NCI-H460 (cell line): ENCODE results near the gene GPRC5B. TPM values are rescaled to one million over a fixed set of nuclear protein-coding genes. Genes with fewer than 3 reads are reported as not detected.

Source experiments
- DNase-seq: peaks from one replicate; pipeline ENCODE4 v3.0.0-alpha.2; 2016; ENCODE audit warnings: low read depth; ENCODE audit errors: extremely low read depth
- total RNA-seq: library from RNA; depleted of rRNA; stranded (reverse); fragments of >200 nt; shearing (Covaris generic); gene quantifications from 2 replicates; pipeline ENCODE4 v1.2.3, GENCODE V29; 2014

GPRC5B gene
- total RNA-seq, 1 experiment from 2014 or later: 0.10 TPM

DNA sequence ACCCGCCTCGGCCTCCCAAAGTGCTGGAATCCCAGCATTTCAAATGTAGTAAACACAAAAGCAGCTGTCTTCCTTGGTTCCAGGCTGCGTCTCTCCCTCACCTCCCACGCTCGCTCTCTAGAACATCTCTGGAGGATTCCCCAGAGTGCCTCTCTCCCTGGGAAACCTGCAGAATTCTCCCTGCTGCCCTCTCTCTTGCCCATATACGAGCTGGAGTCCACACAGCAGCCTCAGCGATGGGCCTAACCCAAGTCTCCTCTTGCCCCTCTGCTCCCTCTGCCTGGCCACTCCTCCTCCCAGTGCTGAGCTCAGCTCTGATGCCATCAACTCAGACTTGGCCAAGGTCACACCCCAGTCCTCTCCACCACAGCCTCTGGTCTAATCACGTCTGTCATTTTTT, 10.6 kb downstream of the GPRC5B start:
- DNase-seq: no peak

DNA sequence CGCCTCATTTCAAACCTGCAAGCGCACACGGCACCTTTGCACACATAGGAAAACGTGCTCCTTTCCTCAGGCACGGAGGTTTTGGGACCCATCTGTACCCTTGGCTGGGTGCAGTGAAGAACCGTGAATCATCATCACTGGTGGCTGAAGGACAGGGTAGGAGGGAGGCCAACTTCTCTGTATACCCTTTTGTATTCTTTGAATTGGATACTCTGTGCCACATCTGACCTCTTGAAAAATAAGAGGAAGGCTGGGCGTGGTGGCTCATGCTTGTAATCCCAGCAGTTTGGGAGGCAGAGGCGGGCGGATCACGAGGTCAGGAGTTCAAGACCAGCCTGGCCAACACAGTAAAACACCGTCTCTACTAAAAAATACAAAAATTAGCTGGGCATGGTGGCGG, 11.7 kb downstream of the GPRC5B start:
- DNase-seq: no peak

DNA sequence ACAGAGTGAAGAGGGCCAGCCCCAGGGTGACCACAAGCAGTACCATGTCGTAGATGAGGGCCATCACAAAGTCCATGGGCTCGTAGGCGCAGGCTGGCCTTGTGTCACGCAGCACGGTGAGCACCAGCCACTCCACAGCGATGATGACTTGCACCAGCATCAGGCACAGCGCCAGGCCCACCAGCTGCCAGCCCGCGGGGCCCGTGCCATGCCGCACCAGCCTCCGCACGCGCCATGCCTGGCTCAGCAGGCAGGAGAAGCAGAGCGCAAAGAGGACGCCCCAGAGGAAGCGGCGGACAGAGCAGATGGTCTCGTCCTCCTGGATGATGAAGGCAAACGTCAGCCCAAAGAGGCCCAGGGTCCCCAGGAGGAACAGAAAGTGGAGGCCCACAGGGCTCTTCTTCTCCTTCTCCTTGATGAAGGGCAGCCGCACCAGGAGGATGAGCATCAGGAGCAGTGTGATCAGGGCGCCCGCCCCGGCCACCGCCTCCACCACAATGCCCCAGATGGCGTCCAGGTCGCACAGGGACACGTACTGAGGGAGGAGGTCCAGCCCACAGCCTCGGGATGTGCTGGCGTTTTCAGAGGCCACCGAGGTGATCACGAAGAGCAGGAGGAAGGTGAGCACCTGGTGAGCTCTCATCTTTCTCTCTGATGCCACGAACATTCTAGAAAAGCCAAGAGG, 12.3 kb downstream of the GPRC5B start:
- DNase-seq: no peak

GRCh38 chr16:19871721-19872120, 12.9 kb downstream of the GPRC5B start:
- no peak for DNase-seq

- DNase-seq: no peak
Measured at GRCh38 chr16:19868421-19868820, 16.2 kb downstream of the GPRC5B start.

DNA sequence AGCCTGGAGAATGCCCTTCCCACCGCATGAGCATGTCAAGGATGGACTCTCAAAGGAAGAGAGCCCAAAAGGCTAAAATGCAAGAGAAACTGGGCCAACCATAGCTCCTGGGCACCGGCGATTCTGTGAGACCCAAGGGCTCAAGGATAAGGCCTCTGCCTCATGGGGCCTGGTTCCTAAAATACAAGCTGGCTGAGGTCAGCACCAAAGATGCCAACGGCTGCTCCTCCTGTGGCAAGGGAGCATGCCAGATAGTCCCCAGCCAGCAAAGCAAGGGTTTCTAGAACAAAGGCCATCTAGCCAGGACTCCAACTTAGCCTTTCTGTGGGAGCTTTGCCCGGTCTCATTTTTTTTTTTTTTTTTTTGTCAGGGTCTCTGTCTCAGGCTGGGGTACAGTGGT, 20.1 kb downstream of the GPRC5B start:
- no peak for DNase-seq

GRCh38 chr16:19863990-19864389, 20.7 kb downstream of the GPRC5B start:
- DNase-seq: no peak

- no peak for DNase-seq
Measured at GRCh38 chr16:19861811-19862327, 22.8 kb downstream of the GPRC5B start.

GRCh38 chr16:19861133-19861532, 23.5 kb downstream of the GPRC5B start:
- DNase-seq: no peak

DNA sequence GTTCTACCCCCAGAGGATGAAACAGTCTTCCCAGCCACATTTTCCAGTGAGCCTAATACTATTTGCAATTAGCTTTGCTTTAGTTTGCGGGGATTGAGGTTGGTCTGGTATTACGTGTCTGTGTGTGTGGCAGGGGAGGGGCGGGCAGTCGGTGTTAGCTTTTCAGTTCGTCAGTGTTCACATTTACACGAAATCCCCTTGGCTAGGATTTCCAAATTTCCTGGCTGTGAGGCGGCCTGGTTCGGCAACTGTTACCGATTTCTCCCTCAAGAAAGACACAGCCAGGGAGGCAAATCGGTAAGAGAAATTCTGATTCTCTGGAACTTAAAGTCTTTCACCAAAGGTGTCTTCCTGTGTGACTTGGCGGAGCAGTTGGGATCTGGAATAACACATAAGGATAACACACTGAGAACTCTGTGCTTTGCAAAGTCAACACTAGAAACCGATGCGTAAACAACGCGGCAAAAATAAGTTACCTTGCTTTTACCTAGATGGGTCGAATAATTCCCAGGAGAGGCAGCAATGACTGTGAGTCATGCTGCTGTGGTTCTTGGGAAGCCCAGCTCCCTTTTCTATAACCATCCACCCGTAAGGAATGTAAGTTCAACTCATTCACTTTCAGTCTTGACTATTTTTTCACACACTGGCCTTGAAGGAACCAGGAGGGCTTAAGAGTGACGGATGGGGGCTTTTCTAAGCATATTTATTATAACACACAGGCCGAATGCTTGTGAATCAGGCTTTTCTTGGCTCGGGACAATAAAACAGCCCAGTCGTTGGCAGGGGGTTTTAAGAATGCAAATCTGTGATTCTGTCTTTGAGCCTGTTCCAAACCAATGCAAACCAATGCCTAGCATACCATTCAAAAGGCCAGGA, 24.2 kb downstream of the GPRC5B start:
- no peak for DNase-seq

DNA sequence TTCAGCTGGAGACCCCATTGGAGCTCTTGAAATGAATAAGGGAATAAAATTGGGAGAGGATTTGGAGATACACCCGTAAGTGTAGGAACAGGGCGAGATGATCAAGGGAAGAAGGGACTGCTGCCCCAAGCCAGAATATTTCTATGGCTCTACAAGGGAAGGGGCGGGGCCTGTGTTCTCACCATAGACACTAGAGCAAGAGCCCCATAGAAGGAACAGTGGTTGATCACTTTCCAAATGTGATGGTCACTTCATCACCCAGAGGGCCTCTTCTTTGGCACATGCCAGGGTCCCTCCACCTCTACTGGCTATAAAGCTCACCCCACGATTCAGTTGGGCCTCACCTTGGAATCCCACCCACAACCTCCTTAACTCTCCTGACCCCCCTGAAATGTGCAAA, 25.0 kb downstream of the GPRC5B start:
- DNase-seq: no peak

GRCh38 chr16:19859166-19859565, 25.5 kb downstream of the GPRC5B start:
- DNase-seq: no peak

- no peak for DNase-seq
Measured at GRCh38 chr16:19858340-19859018, 26.2 kb downstream of the GPRC5B start.

DNA sequence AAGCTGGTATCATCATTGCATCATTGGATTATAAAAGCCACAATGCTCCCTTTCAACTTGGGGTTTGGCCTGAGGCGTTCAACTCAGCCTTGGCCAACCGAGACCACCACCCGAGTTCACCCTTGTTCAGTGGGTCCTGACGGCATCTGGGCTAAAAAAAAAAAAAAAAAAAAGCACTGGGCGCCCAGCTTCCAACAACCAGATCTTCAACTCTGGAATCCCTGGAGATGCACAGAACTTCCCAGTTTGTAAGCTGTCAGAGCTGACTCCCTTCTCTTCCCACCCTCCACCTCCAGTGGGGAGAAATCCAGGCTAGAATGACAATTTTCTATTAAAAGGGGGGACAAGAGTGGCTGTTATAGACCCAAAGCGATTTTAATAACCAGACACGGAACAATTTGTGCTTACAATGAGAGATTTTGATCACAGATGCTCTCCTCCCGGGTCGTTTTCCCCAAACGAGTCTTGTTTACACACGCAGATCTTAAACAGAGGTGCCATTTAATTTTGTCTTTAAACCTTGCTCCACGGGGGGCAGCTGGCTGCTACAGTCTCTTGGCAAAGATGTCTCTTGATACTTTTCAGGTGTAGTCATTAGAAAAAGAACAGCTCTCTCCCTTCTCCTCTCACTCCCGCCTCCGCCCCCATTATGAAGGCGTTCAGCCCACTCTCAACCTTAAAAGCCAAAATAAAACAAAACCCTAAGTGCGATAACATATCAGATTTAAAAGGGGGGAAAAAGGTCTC, 26.9 kb downstream of the GPRC5B start:
- no peak for DNase-seq

GRCh38 chr16:19856120-19856519, 28.5 kb downstream of the GPRC5B start:
- DNase-seq: no peak

- no peak for DNase-seq
Measured at GRCh38 chr16:19854543-19854876, 30.1 kb downstream of the GPRC5B start.

GRCh38 chr16:19853742-19854542, 30.7 kb downstream of the GPRC5B start:
- DNase-seq: no peak

DNA sequence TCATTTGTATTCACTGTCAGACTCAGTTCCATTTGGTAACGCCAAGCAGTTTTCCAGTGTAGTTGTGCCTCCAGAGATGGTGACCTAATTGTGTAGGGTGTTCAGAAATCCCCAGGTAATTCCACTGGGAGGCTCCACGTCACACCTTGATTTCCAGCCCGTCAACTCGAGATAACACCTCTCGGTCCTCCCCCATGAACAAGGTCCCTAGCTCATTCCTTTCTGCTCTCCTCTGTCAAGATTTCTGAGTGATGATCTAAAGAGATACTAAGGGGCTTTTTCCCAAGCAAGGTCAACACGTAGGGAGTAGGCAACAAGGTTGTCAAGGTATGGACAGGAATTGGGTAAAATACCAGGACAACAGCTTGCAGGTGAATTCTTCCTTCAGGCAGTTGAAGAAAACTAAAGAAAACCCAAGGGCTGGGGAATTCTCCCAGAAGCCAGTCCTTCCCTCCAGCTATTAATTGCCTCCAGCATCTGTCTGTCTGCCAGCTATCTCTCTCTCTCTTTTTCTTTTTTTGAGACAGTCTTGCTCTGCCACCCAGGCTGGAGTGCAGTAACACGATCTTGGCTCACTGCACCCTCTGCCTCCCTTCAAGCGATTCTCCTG, 31.4 kb downstream of the GPRC5B start:
- DNase-seq: no peak

- DNase-seq: no peak
Measured at GRCh38 chr16:19851476-19851875, 33.2 kb downstream of the GPRC5B start.
